ENCODE results near the gene AQP1. TPM values are rescaled to one million over a fixed set of nuclear protein-coding genes. Genes with fewer than 3 reads are reported as not detected.

The AQP1 gene
- total RNA-seq, 1 experiment from 2014 or later = 0.52 TPM

DNA sequence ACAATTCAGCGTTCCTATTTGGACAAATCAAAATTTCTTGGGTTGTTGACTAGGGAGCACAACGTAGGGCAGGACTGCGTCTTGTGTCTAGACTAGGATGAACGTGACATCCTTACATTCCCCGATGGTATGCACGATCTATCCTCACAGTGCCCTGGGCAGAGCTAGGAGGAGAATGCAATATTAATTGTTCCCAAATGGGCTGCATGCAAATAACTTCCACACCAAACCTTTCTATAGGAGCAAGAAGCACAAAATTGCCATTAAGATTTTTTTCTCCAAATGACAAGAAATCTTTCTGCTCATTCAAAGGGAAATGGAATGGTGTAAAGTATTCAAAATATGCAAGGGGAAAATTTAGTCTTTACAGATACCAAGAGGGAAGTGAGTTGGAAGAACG lies 21.4 kb upstream of the AQP1 start:
- no peak for DNase-seq
- Mint-ChIP-seq H3K27ac (ENCODE audit: unreplicated experiment) (no peak overlapping the region), H3K9me3 (ENCODE audit: unreplicated experiment) (no peaks in the 10 kb centered on the region), H3K4me1 (ENCODE audit: low read depth, unreplicated experiment) (peaks cover 10% of the 10 kb centered on the region), H3K36me3 (ENCODE audit: insufficient read depth, unreplicated experiment) (no peaks in the 10 kb centered on the region), H3K4me3 (ENCODE audit: unreplicated experiment) (no peak overlapping the region), H3K27me3 (ENCODE audit: insufficient read depth, unreplicated experiment) (no peaks in the 10 kb centered on the region)
- intact Hi-C loops (cut with micrococcal nuclease; ENCODE audit: unreplicated experiment) = no loop called here
- Histone ChIP-seq H3K4me1 (peaks cover 6% of the 10 kb centered on the region), H3K36me3 (ENCODE audit: control insufficient read depth, insufficient read depth, low read length) (no peaks in the 10 kb centered on the region), H3K27me3 (replicated peaks; ENCODE audit: control insufficient read depth, insufficient read depth, low read length) (no peaks in the 10 kb centered on the region), H3K4me3 (ENCODE audit: low read depth, low read length) (no peak overlapping the region), H3K9me3 (no peaks in the 10 kb centered on the region)
- CTCF ChIA-PET = no interaction called here
- POLR2A ChIA-PET = no interaction called here
- no TSS peak for BruUV-seq (replicated peaks)
- TF ChIP-seq, protein P1, sequence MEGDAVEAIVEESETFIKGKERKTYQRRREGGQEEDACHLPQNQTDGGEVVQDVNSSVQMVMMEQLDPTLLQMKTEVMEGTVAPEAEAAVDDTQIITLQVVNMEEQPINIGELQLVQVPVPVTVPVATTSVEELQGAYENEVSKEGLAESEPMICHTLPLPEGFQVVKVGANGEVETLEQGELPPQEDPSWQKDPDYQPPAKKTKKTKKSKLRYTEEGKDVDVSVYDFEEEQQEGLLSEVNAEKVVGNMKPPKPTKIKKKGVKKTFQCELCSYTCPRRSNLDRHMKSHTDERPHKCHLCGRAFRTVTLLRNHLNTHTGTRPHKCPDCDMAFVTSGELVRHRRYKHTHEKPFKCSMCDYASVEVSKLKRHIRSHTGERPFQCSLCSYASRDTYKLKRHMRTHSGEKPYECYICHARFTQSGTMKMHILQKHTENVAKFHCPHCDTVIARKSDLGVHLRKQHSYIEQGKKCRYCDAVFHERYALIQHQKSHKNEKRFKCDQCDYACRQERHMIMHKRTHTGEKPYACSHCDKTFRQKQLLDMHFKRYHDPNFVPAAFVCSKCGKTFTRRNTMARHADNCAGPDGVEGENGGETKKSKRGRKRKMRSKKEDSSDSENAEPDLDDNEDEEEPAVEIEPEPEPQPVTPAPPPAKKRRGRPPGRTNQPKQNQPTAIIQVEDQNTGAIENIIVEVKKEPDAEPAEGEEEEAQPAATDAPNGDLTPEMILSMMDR (IDR thresholded peaks at IDR 0.05; ENCODE audit: insufficient read depth in 1 of 2, low read depth in 1 of 2, low read length in 1 of 2, severe bottlenecking in 1 of 2, unreplicated experiment in 1 of 2) = no peak

DNA sequence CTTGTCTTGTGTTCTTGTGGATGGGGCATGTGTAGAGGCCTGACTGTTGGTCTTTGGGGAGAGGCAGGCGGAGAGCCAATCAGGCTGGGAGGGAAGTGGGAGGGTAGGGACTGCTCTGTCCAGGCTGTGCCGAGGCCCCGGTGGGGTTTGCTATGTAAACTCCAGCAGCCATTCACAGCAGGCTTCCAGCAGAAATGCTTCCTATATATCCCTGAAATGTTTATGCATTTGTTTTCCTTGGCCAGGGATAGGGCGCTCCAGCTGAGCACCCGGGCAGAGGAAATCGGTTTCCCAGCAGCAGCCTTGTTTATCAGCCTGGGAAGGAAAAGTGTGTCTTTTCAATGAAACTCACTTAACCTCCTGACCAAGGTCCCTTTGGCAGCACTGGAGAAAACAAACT lies 18.3 kb upstream of the AQP1 start:
- peaks cover 30% of the 10 kb centered on the region for H3K4me1 ChIP-seq
- CTCF ChIA-PET = no interaction called here
- H3K27me3 Mint-ChIP-seq (ENCODE audit: insufficient read depth, unreplicated experiment) = no peaks in the 10 kb centered on the region
- H3K4me3 Mint-ChIP-seq (ENCODE audit: unreplicated experiment) = no peak overlapping the region
- no peaks in the 10 kb centered on the region for H3K9me3 Mint-ChIP-seq (ENCODE audit: unreplicated experiment)
- BruUV-seq (replicated peaks) = no TSS peak
- H3K36me3 Mint-ChIP-seq (ENCODE audit: insufficient read depth, unreplicated experiment) = no peaks in the 10 kb centered on the region
- TF ChIP-seq, protein P1 (IDR thresholded peaks at IDR 0.05; ENCODE audit: insufficient read depth in 1 of 2, low read depth in 1 of 2, low read length in 1 of 2, severe bottlenecking in 1 of 2, unreplicated experiment in 1 of 2) = no peak
- intact Hi-C loops (cut with micrococcal nuclease; ENCODE audit: unreplicated experiment) = no loop called here
- no peak for DNase-seq
- H3K4me3 ChIP-seq (ENCODE audit: low read depth, low read length) = no peak overlapping the region
- H3K9me3 ChIP-seq = no peaks in the 10 kb centered on the region
- H3K27ac Mint-ChIP-seq (ENCODE audit: unreplicated experiment) = no peak overlapping the region
- H3K27me3 ChIP-seq (replicated peaks; ENCODE audit: control insufficient read depth, insufficient read depth, low read length) = no peaks in the 10 kb centered on the region
- H3K36me3 ChIP-seq (ENCODE audit: control insufficient read depth, insufficient read depth, low read length) = no peaks in the 10 kb centered on the region
- POLR2A ChIA-PET = no interaction called here
- H3K4me1 Mint-ChIP-seq (ENCODE audit: low read depth, unreplicated experiment) = peaks cover 35% of the 10 kb centered on the region

DNA sequence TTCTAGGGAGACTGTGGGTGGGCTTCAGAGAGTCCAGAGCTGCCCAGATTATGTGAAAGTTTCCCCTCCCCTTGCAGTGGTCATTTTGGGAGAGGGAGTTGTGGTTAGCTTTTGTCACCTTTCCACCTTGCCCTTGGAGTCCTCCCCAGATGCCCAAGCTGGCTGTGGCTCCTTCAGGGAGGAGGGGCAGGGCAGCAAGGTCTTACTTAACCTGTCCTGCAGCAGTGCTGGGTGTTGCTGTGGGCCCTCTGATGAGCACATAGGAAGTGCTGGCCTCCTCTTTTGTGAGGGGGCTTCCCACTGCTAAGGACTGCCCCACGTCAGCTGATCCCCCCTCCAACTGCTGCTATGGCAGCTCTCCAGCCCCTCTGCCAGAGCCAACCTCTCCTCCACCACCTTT lies 17.6 kb upstream of the AQP1 start:
- H3K36me3 Mint-ChIP-seq (ENCODE audit: insufficient read depth, unreplicated experiment) = no peaks in the 10 kb centered on the region
- Histone ChIP-seq H3K9me3 (no peaks in the 10 kb centered on the region), H3K4me3 (ENCODE audit: low read depth, low read length) (no peak overlapping the region), H3K4me1 (peaks cover 30% of the 10 kb centered on the region), H3K36me3 (ENCODE audit: control insufficient read depth, insufficient read depth, low read length) (no peaks in the 10 kb centered on the region), H3K27me3 (replicated peaks; ENCODE audit: control insufficient read depth, insufficient read depth, low read length) (no peaks in the 10 kb centered on the region)
- BruUV-seq (replicated peaks) = no TSS peak
- no peaks in the 10 kb centered on the region for H3K9me3 Mint-ChIP-seq (ENCODE audit: unreplicated experiment)
- intact Hi-C loops (cut with micrococcal nuclease; ENCODE audit: unreplicated experiment) = no loop called here
- H3K27ac Mint-ChIP-seq (ENCODE audit: unreplicated experiment) = no peak overlapping the region
- peaks cover 35% of the 10 kb centered on the region for H3K4me1 Mint-ChIP-seq (ENCODE audit: low read depth, unreplicated experiment)
- ChIA-PET CTCF (no interaction called here), POLR2A (no interaction called here)
- H3K27me3 Mint-ChIP-seq (ENCODE audit: insufficient read depth, unreplicated experiment) = no peaks in the 10 kb centered on the region
- no peak overlapping the region for H3K4me3 Mint-ChIP-seq (ENCODE audit: unreplicated experiment)
- no peak for DNase-seq
- TF ChIP-seq, protein P1 (IDR thresholded peaks at IDR 0.05; ENCODE audit: insufficient read depth in 1 of 2, low read depth in 1 of 2, low read length in 1 of 2, severe bottlenecking in 1 of 2, unreplicated experiment in 1 of 2) = no peak

All from Caco-2 (cell line).